GM21360 (cell line): ENCODE data around the gene CASD1.

Source experiments
- ATAC-seq: cut with Tn5 transposase; IDR thresholded peaks from one replicate; pipeline ENCODE4 v1.9.1; 2021; ENCODE audit warnings: mild to moderate bottlenecking, moderate library complexity; ENCODE audit not compliant: unreplicated experiment

The CASD1 gene

GRCh38 chr7:94512735-94513564 is 3.3 kb downstream of the CASD1 start:
- ATAC-seq: no peak

- no peak for ATAC-seq
Observed at GRCh38 chr7:94513565-94513860, 3.9 kb downstream of the CASD1 start.

- ATAC-seq: no peak
Observed at GRCh38 chr7:94514140-94514889, 4.7 kb downstream of the CASD1 start.

GRCh38 chr7:94514917-94515316 is 5.3 kb downstream of the CASD1 start:
- ATAC-seq: no peak

- ATAC-seq: no peak
Observed at GRCh38 chr7:94525923-94526322, 16.3 kb downstream of the CASD1 start.

GRCh38 chr7:94529516-94529915 is 19.9 kb downstream of the CASD1 start:
- no peak for ATAC-seq

GRCh38 chr7:94530109-94530508 is 20.5 kb downstream of the CASD1 start:
- ATAC-seq: no peak

- no peak for ATAC-seq
Observed at GRCh38 chr7:94532676-94533075, 23.1 kb downstream of the CASD1 start.

GRCh38 chr7:94540428-94540827 is 30.8 kb downstream of the CASD1 start:
- no peak for ATAC-seq

GRCh38 chr7:94547126-94547525 is 37.5 kb downstream of the CASD1 start:
- no peak for ATAC-seq

- peak; percentile 85 for ATAC-seq
Observed at GRCh38 chr7:94556028-94556427, 46.4 kb downstream of the CASD1 start.

- no peak for ATAC-seq
Observed at GRCh38 chr7:94557215-94557614, 47.6 kb downstream of the CASD1 start.

GRCh38 chr7:94559972-94560371 is 50.4 kb downstream of the CASD1 start:
- no peak for ATAC-seq

- ATAC-seq: no peak
Observed at GRCh38 chr7:94561841-94562514, 52.4 kb downstream of the CASD1 start.

- no peak for ATAC-seq
Observed at GRCh38 chr7:94562525-94562924, 52.9 kb downstream of the CASD1 start.

GRCh38 chr7:94565247-94565894 is 55.8 kb downstream of the CASD1 start:
- no peak for ATAC-seq

- ATAC-seq: no peak
Observed at GRCh38 chr7:94567396-94567795, 57.8 kb downstream of the CASD1 start.

GRCh38 chr7:94571816-94572215 is 62.2 kb downstream of the CASD1 start:
- no peak for ATAC-seq

GRCh38 chr7:94575646-94576045 is 66.0 kb downstream of the CASD1 start:
- no peak for ATAC-seq

- no peak for ATAC-seq
Observed at GRCh38 chr7:94576316-94576715, 66.7 kb downstream of the CASD1 start.

- no peak for ATAC-seq
Observed at GRCh38 chr7:94577357-94577756, 67.7 kb downstream of the CASD1 start.
